Iris pigment epithelial cell (primary cell): ENCODE measurements around the gene SAMD11.
"Not testable (repeated sequence)": the region's sequence is repeated elsewhere in the genome, so short reads cannot be mapped to it uniquely, and the experiment has no call there.

Experiments used
- DNase-seq: peaks from one replicate; pipeline ENCODE4 v3.0.0-alpha.2; 2011; ENCODE audit warnings: low read depth

The SAMD11 gene

GRCh38 chr1:965526-966134 is 41.9 kb downstream of the SAMD11 start:
- DNase-seq = no peak

- DNase-seq = peak; percentile 73
Measured at GRCh38 chr1:966135-966703, 42.5 kb downstream of the SAMD11 start, which contains the start of gene PLEKHN1. Gene PLEKHN1 (plus strand): TSS chr1:966482. CDS start chr1:966532, 50 bp downstream.

DNA sequence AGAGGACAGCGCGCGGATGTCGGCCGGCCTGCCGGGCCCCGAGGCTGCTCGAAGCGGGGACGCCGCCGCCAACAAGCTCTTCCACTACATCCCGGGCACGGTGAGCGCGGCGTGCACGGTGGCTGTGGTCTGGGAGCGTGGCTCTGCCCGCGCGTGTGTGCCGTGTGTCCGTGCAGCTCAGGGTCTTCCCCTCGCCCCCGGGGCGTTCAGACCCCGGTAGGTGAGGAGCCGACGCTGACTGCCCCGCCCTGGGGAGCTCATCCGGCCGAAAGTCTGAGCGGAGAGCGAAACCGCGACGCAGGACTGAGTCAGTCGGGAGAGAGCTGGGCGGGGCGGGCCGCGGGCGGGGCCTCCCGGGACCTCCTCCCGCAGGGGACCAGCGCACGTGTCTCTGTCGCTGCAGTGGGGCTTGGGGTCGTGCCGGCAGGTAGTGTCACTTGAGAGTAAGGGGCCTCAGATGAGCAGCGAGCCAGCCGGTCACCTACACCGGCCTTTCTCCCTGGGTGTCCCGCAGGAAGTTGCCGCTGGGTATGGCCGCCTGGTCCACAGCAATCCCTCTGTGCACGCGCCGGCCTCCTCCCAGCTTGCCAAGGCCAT is 43.1 kb downstream of the SAMD11 start:
- peak; percentile 77 for DNase-seq

DNA sequence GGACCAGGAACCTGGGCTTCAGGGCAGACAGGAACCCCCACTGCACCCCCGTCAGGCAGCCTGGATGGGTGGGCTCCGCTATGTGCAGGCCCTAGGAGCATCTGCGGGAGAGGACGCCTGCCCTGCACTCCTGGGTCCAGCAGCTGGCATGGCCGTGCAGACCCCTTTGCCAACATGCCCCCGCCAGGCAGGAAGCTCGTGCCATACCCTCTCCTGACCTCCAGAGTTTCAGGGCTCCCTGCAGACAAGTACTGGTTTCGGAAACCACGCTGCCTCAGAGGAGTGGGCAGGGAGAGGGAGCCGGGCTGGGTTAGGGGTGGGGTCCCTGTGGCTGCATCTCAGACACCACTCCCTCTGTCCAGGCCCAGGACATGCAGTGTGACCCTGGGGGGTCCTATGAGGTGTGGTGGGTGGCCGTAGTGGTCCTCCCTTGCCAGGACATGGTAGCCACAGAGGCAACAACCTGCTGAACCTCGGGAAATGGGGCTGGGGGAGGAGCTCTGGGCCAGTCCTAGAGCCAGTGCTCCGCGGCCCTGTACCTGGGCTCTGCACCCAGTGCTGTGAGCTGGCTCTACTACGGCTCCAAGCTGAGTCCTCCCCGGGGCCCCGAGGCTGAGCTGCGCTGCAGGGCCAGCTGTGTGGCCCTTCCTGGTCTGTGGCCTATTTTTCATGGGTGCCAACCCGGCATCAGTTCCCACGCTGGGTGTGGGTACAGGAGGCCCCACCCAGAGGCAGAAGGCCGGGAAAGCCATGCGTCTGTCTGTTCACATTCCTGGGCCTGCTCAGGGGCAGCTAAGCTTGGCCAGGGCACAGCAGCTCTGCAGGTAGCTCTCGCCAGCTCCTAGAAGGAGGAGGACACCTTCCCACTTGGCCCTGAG is 44.0 kb downstream of the SAMD11 start:
- DNase-seq = no peak

GRCh38 chr1:969260-969855 is 45.6 kb downstream of the SAMD11 start:
- no peak for DNase-seq

DNA sequence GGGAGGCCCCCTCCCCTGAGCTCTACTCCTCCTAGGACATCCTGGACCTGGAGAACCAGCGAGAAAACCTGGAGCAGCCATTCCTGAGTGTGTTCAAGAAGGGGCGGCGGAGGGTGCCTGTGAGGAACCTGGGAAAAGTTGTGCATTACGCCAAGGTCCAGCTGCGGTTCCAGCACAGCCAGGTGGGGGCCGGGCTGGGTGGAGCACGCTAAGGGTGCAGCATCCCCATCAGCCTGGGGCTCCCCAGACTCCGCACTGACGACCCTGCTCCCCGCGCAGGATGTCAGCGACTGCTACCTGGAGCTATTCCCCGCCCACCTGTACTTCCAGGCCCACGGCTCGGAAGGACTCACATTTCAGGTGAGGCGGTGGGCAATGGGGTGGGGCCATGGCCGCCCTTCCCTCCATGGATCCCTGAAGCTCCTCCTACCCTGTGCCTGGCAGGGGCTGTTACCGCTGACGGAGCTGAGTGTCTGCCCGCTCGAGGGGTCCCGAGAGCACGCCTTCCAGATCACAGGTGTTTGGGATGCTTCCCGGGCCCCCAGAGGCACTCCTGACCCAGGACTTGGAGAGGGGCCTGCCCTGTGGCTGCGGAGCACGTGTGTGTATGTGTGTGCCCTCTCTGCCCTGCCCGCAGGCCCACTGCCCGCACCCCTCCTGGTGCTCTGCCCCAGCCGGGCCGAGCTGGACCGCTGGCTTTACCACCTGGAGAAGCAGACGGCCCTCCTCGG is 46.7 kb downstream of the SAMD11 start:
- no peak for DNase-seq

DNA sequence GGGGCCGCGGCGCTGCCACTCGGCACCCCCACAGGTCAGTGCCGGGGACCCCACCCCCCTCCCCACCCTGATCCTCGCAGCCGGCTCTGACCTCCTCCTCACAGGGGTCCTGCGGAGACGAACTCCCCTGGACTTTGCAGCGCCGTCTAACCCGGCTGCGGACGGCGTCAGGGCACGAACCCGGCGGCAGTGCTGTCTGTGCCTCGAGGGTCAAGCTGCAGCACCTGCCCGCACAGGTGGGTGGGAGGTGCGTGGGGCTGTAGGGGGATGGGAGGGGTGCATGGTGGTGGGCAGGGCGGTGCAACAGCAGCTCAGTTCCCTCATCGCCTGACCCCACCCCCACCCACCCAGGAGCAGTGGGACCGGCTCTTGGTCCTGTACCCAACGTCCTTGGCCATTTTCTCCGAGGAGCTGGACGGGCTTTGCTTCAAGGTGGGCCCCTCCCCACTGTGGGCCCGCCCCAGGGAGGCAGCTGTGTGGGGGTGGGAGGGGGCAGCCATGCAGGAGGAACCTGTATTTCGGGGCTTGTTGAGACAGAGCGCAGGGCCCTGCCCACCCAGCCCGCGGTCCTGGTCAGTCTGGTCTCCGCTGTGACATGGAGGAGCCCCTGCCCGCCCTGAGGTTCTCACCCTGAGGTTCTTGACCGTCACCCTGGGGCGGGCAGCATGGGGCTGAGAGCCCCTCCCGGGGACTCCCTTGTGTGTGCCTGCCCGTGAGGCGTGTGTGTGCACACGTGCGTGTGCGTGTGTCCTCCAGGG is 47.4 kb downstream of the SAMD11 start:
- DNase-seq = no peak

DNA sequence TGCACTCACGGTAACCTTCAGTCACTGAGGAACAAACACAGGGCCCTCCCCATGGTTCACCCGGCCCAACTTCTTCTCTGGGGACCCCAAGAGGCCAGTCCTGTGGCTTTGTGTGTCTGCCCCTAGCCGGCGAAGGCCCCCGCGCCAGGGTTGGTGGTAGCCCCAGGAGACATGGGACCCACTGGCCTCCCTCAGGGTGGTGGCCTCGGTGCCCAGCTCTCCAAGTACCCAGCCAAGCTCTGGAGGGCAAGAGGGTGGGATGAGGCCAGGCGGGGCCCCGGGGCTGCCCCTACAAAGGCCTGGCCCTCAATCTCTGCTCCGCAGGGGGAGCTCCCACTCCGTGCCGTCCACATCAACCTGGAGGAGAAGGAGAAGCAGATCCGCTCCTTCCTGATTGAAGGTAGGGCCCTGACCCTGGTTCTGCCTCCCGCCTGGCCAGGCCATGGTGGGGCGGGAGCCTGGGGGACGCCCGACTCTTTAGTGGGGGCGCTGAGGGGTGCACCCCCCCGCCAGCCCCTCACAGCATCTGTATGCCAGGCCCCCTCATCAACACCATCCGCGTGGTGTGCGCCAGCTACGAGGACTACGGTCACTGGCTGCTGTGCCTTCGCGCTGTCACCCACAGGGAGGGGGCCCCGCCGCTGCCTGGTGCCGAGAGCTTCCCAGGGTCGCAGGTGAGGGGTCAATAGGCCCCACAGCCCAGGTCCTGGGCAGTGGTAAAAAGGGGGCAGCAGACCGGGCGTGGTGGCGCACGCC is 48.2 kb downstream of the SAMD11 start:
- no peak for DNase-seq

DNA sequence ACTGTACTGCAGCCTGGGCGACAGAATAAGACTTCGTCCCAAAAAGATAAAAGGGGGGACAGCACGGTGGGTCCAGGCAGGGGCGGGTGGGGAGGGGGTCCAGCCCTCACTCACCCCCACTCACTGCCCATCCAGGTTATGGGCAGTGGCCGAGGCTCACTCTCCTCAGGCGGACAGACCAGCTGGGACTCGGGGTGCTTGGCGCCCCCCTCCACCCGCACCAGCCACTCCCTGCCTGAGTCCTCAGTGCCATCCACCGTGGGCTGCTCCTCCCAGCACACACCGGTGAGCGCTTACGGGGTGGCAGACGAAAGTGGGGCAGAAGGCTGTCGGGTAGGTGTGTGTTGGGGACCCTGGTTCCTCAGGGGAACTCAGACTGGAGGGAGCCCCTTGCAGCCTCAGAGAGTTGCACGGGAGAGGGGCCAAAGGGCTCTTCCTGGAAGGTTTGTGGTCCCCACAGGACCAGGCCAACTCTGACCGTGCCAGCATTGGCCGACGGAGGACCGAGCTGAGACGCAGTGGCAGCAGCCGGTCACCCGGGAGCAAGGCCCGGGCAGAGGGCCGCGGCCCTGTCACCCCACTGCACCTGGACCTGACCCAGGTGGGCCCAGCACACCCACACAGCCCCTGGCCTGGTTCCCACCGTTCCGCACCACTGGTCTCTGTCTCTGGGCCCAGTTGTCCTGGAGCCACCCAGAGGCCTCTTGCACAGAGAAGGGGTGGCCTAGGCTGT is 49.2 kb downstream of the SAMD11 start:
- no peak for DNase-seq

DNA sequence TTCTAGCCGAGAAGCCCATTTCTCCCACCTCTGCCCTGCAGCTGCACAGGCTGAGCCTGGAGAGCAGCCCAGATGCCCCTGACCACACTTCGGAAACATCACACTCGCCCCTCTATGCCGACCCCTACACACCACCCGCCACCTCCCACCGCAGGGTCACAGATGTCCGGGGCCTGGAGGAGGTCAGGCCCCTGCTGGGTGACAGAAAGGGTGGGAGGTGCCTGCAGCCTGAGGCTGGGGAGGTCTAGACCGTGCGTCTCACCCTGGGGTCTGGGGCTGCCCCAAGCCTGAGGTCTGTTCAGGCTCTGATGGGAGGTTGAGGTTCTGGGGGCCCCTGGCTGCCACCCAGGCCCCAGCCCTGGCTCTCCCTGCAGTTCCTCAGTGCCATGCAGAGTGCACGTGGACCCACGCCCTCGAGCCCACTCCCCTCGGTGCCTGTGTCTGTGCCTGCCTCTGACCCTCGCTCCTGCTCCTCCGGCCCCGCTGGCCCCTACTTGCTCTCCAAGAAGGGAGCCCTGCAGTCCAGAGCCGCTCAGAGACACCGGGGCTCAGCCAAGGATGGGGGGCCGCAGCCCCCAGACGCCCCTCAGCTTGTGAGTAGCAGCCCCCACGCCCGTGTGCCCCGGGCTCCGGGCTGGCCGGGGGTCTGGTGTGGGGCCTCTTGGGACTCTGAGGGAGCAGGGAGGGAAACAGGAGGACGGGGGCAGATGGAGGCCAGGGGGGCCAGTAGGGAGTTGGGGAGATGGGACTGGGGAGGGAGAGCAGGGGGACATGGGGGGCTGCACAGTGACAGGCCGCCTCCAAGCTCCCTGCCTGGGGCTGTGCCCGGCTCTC is 50.0 kb downstream of the SAMD11 start:
- no peak for DNase-seq

- no peak for DNase-seq
Measured at GRCh38 chr1:974293-974640, 50.5 kb downstream of the SAMD11 start.

DNA sequence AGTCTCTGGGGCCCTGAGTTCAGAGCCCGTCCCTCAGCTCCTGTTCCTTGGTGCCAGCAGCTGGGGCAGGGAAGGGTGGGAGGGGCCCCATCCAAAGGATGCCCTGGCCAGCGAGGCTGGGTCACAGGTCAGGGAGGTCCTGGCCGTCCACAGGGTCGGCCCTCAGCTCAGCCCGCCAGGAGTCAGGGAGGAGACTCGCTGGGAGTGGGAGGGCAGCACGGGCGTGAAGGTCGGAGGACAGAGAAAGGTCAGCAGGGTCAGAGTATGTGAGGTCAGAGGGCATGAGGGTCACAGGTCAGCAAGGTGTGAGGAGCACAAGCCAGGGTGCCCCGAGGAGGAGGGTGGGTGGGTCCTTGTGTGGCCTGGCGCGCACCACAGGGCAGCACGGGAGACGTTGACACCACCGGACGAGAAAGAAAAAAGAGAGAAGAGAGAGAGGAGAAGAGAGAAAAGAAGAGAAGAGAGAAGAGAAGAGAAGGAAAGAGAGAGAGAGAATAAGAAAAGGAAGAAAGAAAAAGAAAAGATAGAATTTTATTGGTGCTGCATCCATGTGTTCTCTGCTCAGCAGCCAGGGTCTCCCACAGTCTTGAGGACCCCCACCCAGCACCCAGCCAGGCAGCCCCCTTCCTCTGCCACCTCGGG is 51.1 kb downstream of the SAMD11 start:
- DNase-seq = no peak

- no peak for DNase-seq
Measured at GRCh38 chr1:975365-975764, 51.6 kb downstream of the SAMD11 start.

GRCh38 chr1:975896-976683 is 52.4 kb downstream of the SAMD11 start:
- peak; percentile 65 for DNase-seq

- not testable (repeated sequence) for DNase-seq
Measured at GRCh38 chr1:976791-977190, 53.1 kb downstream of the SAMD11 start.

DNA sequence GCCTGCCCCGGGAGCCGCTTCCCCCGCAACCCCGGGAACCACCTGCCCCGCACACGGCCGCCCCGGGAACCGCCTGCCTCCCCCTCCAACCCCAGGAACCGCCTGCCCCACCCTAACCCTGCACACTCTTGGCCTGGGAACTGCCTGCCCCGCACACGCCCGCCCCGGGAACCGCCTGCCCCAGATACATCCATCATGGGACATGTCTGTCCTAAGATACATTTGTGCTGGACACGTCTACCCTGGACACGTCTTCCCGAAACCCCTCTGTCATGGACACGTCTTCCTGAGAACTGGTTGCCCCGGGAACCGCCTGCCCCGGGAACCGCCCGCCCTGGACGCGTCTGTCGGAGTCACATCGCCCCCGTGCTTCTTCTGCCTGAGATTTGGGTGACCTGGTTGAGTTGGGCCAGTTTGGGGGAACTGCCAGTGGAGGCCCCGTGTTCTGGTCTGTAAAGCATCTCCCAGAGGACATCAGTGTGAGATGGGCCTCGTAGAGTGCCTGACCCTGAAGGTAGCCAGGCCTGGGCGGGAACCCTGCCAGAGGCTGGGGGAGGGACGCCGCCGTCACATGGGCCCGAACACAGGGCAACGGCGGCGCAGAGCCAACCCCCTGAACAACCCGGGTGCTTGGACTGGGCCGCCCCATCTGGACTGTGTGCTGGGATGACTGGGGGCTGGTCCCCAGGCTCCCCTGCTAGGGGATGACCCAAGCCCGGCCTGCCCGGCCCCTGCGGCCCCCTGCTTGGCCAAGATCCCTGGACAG is 54.5 kb downstream of the SAMD11 start:
- DNase-seq = no peak
